ENCODE data around the gene MAGEA2. TPM values are rescaled to one million over a fixed set of nuclear protein-coding genes. Genes with fewer than 3 reads are reported as not detected.

MAGEA2 gene
- total and polyA plus RNA-seq, 9 of the 15 experiments (the other 6 are each of a cell fraction or from before 2014, with no cell fraction given) = 18.6 to 48.5 (median 37.1) TPM

Other genes starting within 250 kb of the MAGEA2 start
Only the 7 nearest of the 12 such genes appear.
- gene MAGEA3, start 55.0 kb downstream of the MAGEA2 start, total RNA-seq (2014; rRNA removed) = 169 and 219 TPM in 2 replicates
- gene MAGEA3, start 55.0 kb downstream of the MAGEA2 start, total RNA-seq (2014; rRNA removed; fragmentation: Illumina TruSeq; extraction: Trizol) = 86.1 and 103 TPM in 2 replicates
- gene MAGEA3, start 55.0 kb downstream of the MAGEA2 start, total RNA-seq (2015; rRNA removed; fragmentation: Illumina TruSeq; extraction: Trizol) = 150 and 154 TPM in 2 replicates
- 157 and 169 TPM in 2 replicates for gene MAGEA3, start 55.0 kb downstream of the MAGEA2 start, total RNA-seq (2021)
- gene MAGEA3, start 55.0 kb downstream of the MAGEA2 start, polyA plus RNA-seq (2011; rRNA removed) = 124 and 144 TPM in 2 replicates
- gene MAGEA3, start 55.0 kb downstream of the MAGEA2 start, polyA plus RNA-seq (2014; fragmentation: Illumina TruSeq; extraction: Trizol) = 187 and 197 TPM in 2 replicates
- gene MAGEA3, start 55.0 kb downstream of the MAGEA2 start, polyA plus RNA-seq (2014; fragmentation: Nextera tagmentation; extraction: Ambion mirVana) = 10 to 100 TPM in 1 of 2 experiments, 1 to 10 TPM in 1; 8.1 to 17.5 TPM
- 136 and 149 TPM in 2 replicates for gene MAGEA3, start 55.0 kb downstream of the MAGEA2 start, polyA plus RNA-seq (2014; rRNA removed)
- gene CSAG2, start 44.6 kb downstream of the MAGEA2 start, total RNA-seq (2014; rRNA removed) = not detected in 2 replicates
- not detected in 2 replicates for gene CSAG2, start 44.6 kb downstream of the MAGEA2 start, total RNA-seq (2014; rRNA removed; fragmentation: Illumina TruSeq; extraction: Trizol)
- gene CSAG2, start 44.6 kb downstream of the MAGEA2 start, total RNA-seq (2015; rRNA removed; fragmentation: Illumina TruSeq; extraction: Trizol) = 0.29 TPM in 1 of 2 replicates, not detected in the other
- gene CSAG2, start 44.6 kb downstream of the MAGEA2 start, total RNA-seq (2021) = not detected in 2 replicates
- 0.25 and 0.88 TPM in 2 replicates for gene CSAG2, start 44.6 kb downstream of the MAGEA2 start, polyA plus RNA-seq (2011; rRNA removed)
- gene CSAG2, start 44.6 kb downstream of the MAGEA2 start, polyA plus RNA-seq (2014; fragmentation: Illumina TruSeq; extraction: Trizol) = 0.18 TPM in 1 of 2 replicates, not detected in the other
- under 1 TPM in 1 of 2 experiments, not detected in 1; 0.38 TPM for gene CSAG2, start 44.6 kb downstream of the MAGEA2 start, polyA plus RNA-seq (2014; fragmentation: Nextera tagmentation; extraction: Ambion mirVana)
- gene CSAG2, start 44.6 kb downstream of the MAGEA2 start, polyA plus RNA-seq (2014; rRNA removed) = 0.12 TPM in 1 of 2 replicates, not detected in the other
- gene MAGEA2B, start 39.2 kb downstream of the MAGEA2 start, total RNA-seq (2014; rRNA removed) = 6.5 and 12.6 TPM in 2 replicates
- 3.9 and 6.9 TPM in 2 replicates for gene MAGEA2B, start 39.2 kb downstream of the MAGEA2 start, total RNA-seq (2014; rRNA removed; fragmentation: Illumina TruSeq; extraction: Trizol)
- 10.0 and 11.9 TPM in 2 replicates for gene MAGEA2B, start 39.2 kb downstream of the MAGEA2 start, total RNA-seq (2015; rRNA removed; fragmentation: Illumina TruSeq; extraction: Trizol)
- gene MAGEA2B, start 39.2 kb downstream of the MAGEA2 start, total RNA-seq (2021) = 40.7 and 53.3 TPM in 2 replicates
- 18.3 and 34.3 TPM in 2 replicates for gene MAGEA2B, start 39.2 kb downstream of the MAGEA2 start, polyA plus RNA-seq (2011; rRNA removed)
- gene MAGEA2B, start 39.2 kb downstream of the MAGEA2 start, polyA plus RNA-seq (2014; fragmentation: Illumina TruSeq; extraction: Trizol) = 15.2 and 29.4 TPM in 2 replicates
- 1 to 10 TPM; 1.9 to 9.6 TPM for gene MAGEA2B, start 39.2 kb downstream of the MAGEA2 start, polyA plus RNA-seq (2014; fragmentation: Nextera tagmentation; extraction: Ambion mirVana)
- 13.5 and 21.6 TPM in 2 replicates for gene MAGEA2B, start 39.2 kb downstream of the MAGEA2 start, polyA plus RNA-seq (2014; rRNA removed)
- 43.1 and 64.4 TPM in 2 replicates for gene CSAG1, start 20.1 kb downstream of the MAGEA2 start, total RNA-seq (2014; rRNA removed)
- 57.6 and 62.1 TPM in 2 replicates for gene CSAG1, start 20.1 kb downstream of the MAGEA2 start, total RNA-seq (2014; rRNA removed; fragmentation: Illumina TruSeq; extraction: Trizol)
- 79.3 and 85.1 TPM in 2 replicates for gene CSAG1, start 20.1 kb downstream of the MAGEA2 start, total RNA-seq (2015; rRNA removed; fragmentation: Illumina TruSeq; extraction: Trizol)
- 56.2 and 58.3 TPM in 2 replicates for gene CSAG1, start 20.1 kb downstream of the MAGEA2 start, total RNA-seq (2021)
- 57.9 and 59.2 TPM in 2 replicates for gene CSAG1, start 20.1 kb downstream of the MAGEA2 start, polyA plus RNA-seq (2011; rRNA removed)
- 89.8 and 117 TPM in 2 replicates for gene CSAG1, start 20.1 kb downstream of the MAGEA2 start, polyA plus RNA-seq (2014; fragmentation: Illumina TruSeq; extraction: Trizol)
- 100 to 1,000 TPM; 158 to 170 TPM for gene CSAG1, start 20.1 kb downstream of the MAGEA2 start, polyA plus RNA-seq (2014; fragmentation: Nextera tagmentation; extraction: Ambion mirVana)
- gene CSAG1, start 20.1 kb downstream of the MAGEA2 start, polyA plus RNA-seq (2014; rRNA removed) = 51.0 and 72.4 TPM in 2 replicates
- gene MAGEA12, start 20.1 kb downstream of the MAGEA2 start, total RNA-seq (2014; rRNA removed) = 93.3 and 103 TPM in 2 replicates
- gene MAGEA12, start 20.1 kb downstream of the MAGEA2 start, total RNA-seq (2014; rRNA removed; fragmentation: Illumina TruSeq; extraction: Trizol) = 64.0 and 71.3 TPM in 2 replicates
- 77.4 and 78.2 TPM in 2 replicates for gene MAGEA12, start 20.1 kb downstream of the MAGEA2 start, total RNA-seq (2015; rRNA removed; fragmentation: Illumina TruSeq; extraction: Trizol)
- gene MAGEA12, start 20.1 kb downstream of the MAGEA2 start, total RNA-seq (2021) = 76.2 and 80.4 TPM in 2 replicates
- 87.8 and 93.3 TPM in 2 replicates for gene MAGEA12, start 20.1 kb downstream of the MAGEA2 start, polyA plus RNA-seq (2011; rRNA removed)
- 91.2 and 91.4 TPM in 2 replicates for gene MAGEA12, start 20.1 kb downstream of the MAGEA2 start, polyA plus RNA-seq (2014; fragmentation: Illumina TruSeq; extraction: Trizol)
- gene MAGEA12, start 20.1 kb downstream of the MAGEA2 start, polyA plus RNA-seq (2014; fragmentation: Nextera tagmentation; extraction: Ambion mirVana) = 10 to 100 TPM; 53.4 to 74.0 TPM
- 95.5 and 101 TPM in 2 replicates for gene MAGEA12, start 20.1 kb downstream of the MAGEA2 start, polyA plus RNA-seq (2014; rRNA removed)
- 3.9 and 4.2 TPM in 2 replicates for gene CSAG3, start 5.4 kb upstream of the MAGEA2 start, total RNA-seq (2014; rRNA removed)
- 11.7 and 11.9 TPM in 2 replicates for gene CSAG3, start 5.4 kb upstream of the MAGEA2 start, total RNA-seq (2014; rRNA removed; fragmentation: Illumina TruSeq; extraction: Trizol)
- gene CSAG3, start 5.4 kb upstream of the MAGEA2 start, total RNA-seq (2015; rRNA removed; fragmentation: Illumina TruSeq; extraction: Trizol) = 14.4 and 17.8 TPM in 2 replicates
- 12.3 and 12.7 TPM in 2 replicates for gene CSAG3, start 5.4 kb upstream of the MAGEA2 start, total RNA-seq (2021)
- 18.0 and 36.6 TPM in 2 replicates for gene CSAG3, start 5.4 kb upstream of the MAGEA2 start, polyA plus RNA-seq (2011; rRNA removed)
- 26.0 and 32.8 TPM in 2 replicates for gene CSAG3, start 5.4 kb upstream of the MAGEA2 start, polyA plus RNA-seq (2014; fragmentation: Illumina TruSeq; extraction: Trizol)
- 10 to 100 TPM; 17.6 to 23.1 TPM for gene CSAG3, start 5.4 kb upstream of the MAGEA2 start, polyA plus RNA-seq (2014; fragmentation: Nextera tagmentation; extraction: Ambion mirVana)
- 18.3 and 21.1 TPM in 2 replicates for gene CSAG3, start 5.4 kb upstream of the MAGEA2 start, polyA plus RNA-seq (2014; rRNA removed)
- 132 and 140 TPM in 2 replicates for gene MAGEA6, start 15.8 kb upstream of the MAGEA2 start, total RNA-seq (2014; rRNA removed)
- 77.9 and 80.5 TPM in 2 replicates for gene MAGEA6, start 15.8 kb upstream of the MAGEA2 start, total RNA-seq (2014; rRNA removed; fragmentation: Illumina TruSeq; extraction: Trizol)
- gene MAGEA6, start 15.8 kb upstream of the MAGEA2 start, total RNA-seq (2015; rRNA removed; fragmentation: Illumina TruSeq; extraction: Trizol) = 90.3 and 92.5 TPM in 2 replicates
- 107 and 113 TPM in 2 replicates for gene MAGEA6, start 15.8 kb upstream of the MAGEA2 start, total RNA-seq (2021)
- 95.3 and 116 TPM in 2 replicates for gene MAGEA6, start 15.8 kb upstream of the MAGEA2 start, polyA plus RNA-seq (2011; rRNA removed)
- gene MAGEA6, start 15.8 kb upstream of the MAGEA2 start, polyA plus RNA-seq (2014; fragmentation: Illumina TruSeq; extraction: Trizol) = 103 and 119 TPM in 2 replicates
- 10 to 100 TPM; 15.4 to 26.2 TPM for gene MAGEA6, start 15.8 kb upstream of the MAGEA2 start, polyA plus RNA-seq (2014; fragmentation: Nextera tagmentation; extraction: Ambion mirVana)
- gene MAGEA6, start 15.8 kb upstream of the MAGEA2 start, polyA plus RNA-seq (2014; rRNA removed) = 95.5 and 101 TPM in 2 replicates